ENCODE measurements around the gene TM9SF4.

Gene TM9SF4

DNA sequence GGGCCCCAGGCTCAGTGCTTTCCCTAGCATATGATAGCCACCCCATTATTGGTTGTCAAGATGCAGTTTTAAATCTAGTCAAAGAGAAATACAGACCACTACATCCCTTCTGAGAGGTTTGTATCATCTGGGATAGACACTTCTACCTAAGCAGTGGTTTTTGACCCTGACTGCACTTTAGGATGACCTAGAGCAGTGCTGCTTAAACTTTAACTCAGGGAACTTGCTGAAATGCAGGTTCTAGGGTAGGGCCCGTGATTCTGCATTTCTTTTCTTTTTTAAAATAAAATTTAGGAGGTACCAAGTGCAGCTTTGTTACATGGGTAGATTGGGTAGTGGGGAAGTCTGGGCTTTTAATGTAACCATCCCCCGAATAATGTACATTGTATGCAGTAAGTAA is 18.7 kb downstream of the TM9SF4 start:
- DNase-seq (ENCODE audit: low spot score), result no peak

- DNase-seq (ENCODE audit: low spot score), result no peak
Measured at GRCh38 chr20:32129863-32130262, 20.3 kb downstream of the TM9SF4 start.

DNA sequence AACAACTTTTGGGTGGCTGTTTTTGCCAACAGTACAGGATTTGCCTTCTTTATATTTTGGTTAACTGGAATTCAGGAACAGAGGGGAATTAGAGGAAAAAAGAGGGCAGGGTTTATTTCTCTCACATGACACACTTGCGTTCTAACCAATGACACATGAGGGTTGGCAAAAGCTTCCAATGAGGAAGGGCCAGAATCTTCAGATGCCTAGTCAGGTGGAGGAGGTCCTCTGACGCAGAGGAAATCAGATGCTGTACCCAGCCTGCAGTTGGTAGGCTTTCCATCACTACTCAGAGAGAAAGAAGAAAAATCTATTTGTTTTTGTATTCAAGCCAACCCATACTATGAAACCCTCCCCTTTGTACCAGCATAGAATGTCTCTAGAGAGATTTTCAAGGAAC is 20.8 kb downstream of the TM9SF4 start:
- DNase-seq (ENCODE audit: low spot score), result no peak

DNA sequence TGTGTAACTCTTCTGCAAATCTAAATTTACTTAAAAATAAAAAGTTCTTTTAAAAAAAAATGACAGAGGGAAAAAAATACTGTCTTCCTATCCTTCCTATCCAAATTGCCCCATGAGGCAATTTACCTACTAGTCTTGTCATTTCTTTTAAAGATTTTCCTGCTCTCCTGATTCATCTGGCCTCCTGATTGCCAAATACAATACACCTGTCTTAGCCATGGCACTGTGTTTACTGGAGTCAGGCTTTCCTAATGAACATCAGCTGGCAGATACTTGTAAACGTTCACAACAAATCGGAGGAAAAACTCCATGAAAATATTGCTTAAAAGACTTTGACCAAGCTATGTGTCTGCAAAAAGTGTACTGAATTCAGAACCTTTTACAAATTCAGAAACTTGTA is 21.5 kb downstream of the TM9SF4 start:
- DNase-seq (ENCODE audit: low spot score), result no peak

DNA sequence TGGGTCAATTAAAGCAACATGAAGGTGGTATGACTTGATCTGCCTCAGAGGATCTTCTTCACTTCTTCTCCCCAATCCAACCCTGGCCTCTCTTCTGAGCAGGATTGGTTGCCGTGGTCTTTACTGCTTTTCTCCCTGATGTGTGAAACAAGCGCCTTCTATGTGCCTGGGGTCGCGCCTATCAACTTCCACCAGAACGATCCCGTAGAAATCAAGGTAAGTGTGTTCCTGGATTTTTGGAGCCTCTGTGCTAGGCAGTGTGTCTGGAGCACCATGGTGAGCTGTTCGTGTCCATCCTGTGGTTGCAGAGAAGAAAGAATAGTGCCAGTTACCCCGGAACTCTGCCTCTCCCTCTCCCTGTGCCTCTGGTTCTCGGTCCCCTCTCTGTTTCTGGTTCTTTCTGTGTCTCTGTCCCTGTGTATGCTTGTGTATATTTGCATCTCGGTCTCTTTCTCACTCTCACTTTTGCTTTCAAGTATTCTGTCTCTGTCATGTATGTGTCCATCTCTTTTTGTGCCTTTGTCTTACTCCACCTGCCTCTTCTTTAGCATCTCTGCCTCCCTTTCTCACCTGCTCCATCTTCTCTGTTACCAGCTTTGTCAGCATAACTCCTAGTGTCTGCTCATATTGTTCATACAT is 23.5 kb downstream of the TM9SF4 start:
- no peak for DNase-seq (ENCODE audit: low spot score)

- DNase-seq (ENCODE audit: low spot score), result no peak
Measured at GRCh38 chr20:32134026-32134425, 24.5 kb downstream of the TM9SF4 start.

- DNase-seq (ENCODE audit: low spot score), result no peak
Measured at GRCh38 chr20:32135983-32136515, 26.5 kb downstream of the TM9SF4 start.

DNA sequence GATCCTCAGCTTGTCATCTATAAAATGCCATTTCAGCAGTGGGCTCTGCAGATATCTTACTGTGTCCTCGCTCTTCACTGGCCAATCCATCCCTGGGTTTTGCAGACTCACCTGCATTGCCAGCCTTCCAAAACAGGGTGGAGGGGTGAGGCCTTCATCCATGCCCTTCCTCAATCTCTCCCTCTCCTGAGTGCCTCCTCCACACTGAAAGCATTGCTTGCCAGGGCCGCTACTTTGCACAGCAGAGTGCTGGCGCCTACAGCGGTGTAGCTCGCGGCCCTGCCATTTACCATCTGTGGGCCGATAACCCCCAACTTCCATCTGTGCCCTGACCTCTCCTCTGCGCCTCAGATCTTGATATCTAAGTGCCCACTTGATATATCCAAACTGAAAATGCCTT is 29.4 kb downstream of the TM9SF4 start:
- DNase-seq (ENCODE audit: low spot score), result no peak

- DNase-seq (ENCODE audit: low spot score), result peak; percentile 87
Measured at GRCh38 chr20:32139947-32140346, 30.4 kb downstream of the TM9SF4 start.

- no peak for DNase-seq (ENCODE audit: low spot score)
Measured at GRCh38 chr20:32140603-32141002, 31.1 kb downstream of the TM9SF4 start.

DNA sequence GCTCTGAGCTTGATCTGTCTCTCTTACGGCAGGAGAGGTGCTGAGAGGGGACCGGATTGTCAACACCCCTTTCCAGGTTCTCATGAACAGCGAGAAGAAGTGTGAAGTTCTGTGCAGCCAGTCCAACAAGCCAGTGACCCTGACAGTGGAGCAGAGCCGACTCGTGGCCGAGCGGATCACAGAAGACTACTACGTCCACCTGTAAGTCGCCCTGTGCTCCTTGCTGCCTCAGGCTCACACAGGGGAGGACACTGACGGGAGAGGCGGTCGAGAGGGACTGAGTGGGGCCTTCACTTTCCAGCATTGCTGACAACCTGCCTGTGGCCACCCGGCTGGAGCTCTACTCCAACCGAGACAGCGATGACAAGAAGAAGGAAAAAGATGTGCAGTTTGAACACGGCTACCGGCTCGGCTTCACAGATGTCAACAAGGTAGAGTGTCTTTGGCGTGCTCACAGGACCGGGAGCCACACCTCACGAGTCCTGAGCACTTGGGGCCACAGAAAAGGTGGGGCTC is 32.0 kb downstream of the TM9SF4 start:
- DNase-seq (ENCODE audit: low spot score), result no peak

DNA sequence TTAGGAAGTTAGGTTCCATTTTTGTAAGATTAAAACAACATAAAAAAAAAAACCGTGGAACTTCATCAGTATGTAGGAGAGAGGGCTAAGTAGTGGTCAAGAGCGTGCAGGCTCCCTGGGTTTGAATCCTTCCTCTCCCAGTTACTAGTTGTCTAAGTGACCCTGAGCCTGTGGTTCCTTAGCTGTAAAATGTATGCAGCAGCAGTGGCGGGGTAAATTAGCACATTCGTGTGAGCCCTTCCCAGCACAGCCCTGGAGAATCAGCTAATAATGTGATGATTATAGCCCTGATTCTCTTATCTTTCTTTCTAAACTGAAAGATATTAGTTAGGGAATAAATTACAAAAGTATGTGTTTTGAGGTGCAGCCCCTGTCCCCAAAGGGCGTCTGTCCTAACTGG is 32.6 kb downstream of the TM9SF4 start:
- DNase-seq (ENCODE audit: low spot score), result no peak

DNA sequence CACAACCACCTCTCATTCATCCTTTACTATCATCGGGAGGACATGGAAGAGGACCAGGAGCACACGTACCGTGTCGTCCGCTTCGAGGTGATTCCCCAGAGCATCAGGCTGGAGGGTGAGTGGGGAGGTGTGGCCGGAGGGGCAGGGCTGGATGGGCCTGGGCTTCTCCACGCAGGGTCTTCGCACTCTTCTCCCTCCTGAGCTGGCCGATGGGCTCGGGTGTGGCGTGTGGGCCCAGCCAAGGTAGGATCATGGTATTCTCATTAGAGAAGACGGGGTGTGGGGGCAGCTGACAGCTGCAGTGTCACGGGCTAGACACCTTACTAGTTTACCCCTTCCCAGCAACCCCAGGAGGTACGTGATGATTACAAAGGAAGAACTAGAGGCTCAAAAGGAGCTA is 33.5 kb downstream of the TM9SF4 start:
- DNase-seq (ENCODE audit: low spot score), result no peak

DNA sequence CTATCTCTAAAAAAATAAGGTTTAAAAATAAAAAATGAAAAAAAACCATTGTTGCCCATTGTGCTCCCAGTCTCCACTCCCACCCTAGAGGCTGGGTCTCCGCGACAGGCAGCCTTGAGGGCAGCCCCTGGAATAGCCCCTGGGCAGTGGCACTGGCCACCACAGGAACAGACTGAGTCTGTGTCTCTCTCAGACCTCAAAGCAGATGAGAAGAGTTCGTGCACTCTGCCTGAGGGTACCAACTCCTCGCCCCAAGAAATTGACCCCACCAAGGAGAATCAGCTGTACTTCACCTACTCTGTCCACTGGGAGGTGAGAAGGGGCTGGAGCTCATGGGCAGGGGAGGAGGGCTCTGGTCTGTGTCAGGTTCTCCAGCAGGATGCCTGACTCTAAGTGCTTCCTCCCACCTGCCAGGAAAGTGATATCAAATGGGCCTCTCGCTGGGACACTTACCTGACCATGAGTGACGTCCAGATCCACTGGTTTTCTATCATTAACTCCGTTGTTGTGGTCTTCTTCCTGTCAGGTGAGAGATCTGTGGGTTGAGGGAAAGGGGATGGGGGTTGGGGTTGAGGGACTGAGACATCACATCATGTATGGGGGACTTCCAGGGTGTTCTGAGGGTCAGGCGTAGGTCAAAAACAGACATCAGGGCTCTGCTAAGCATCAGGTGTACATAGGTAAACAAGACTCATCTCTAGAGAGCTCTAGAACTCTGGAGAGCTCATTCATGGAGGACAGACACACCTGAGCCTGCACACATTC is 35.6 kb downstream of the TM9SF4 start:
- DNase-seq (ENCODE audit: low spot score), result no peak

DNA sequence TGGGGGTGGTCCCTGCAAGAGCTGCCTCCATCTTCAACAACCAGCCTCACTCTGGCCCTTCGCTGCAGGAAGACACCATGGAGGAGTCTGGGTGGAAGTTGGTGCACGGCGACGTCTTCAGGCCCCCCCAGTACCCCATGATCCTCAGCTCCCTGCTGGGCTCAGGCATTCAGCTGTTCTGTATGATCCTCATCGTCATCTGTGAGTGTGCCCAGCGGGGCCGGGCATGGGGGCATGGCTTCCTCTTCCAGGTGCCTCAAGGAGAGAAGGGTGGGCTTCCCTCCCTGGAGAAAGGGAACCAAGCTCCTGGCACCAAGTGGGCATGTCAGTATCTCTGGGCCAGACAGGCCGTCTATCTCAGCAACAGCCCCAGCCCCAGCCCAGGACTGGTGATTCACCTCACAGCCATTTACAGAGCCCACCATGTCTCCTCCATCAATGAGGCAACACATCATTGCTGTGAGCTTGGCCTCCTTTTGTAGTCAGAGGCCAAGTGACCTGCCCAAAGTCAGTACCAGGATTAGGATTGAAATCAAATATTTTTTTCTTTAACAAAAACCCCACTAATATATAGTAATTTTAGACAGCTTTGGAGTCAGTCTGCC is 40.2 kb downstream of the TM9SF4 start:
- no peak for DNase-seq (ENCODE audit: low spot score)

- no peak for DNase-seq (ENCODE audit: low spot score)
Measured at GRCh38 chr20:32150291-32150848, 40.9 kb downstream of the TM9SF4 start.

GRCh38 chr20:32152421-32153155 is 43.1 kb downstream of the TM9SF4 start:
- DNase-seq (ENCODE audit: low spot score), result peak; percentile 12

DNA sequence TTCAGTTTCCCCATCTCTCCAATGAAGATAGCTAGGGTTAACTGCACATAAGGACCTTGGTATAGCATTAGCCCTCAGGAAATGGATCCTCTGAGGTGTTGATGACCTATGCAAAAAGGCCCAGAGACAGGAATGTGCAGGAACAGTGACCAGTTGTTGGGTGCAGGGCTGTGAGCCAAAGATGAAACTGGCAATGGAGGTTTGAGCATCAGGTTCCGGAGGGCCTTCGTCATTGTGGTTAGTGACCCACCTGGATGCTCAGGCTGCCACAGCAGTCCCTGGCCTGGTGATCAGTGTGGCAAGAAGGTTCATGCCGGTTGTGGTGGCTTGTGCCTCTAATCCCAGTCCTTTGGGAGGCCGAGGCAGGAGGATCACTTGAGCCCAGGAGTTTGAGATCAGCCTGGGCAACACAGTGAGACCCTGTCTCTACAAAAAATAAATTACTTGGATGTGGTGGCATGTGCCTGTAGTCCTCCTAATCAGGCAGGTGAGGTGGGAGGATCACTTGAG is 43.7 kb downstream of the TM9SF4 start:
- peak; percentile 22 for DNase-seq (ENCODE audit: low spot score)

- DNase-seq (ENCODE audit: low spot score), result no peak
Measured at GRCh38 chr20:32153771-32154170, 44.3 kb downstream of the TM9SF4 start.

DNA sequence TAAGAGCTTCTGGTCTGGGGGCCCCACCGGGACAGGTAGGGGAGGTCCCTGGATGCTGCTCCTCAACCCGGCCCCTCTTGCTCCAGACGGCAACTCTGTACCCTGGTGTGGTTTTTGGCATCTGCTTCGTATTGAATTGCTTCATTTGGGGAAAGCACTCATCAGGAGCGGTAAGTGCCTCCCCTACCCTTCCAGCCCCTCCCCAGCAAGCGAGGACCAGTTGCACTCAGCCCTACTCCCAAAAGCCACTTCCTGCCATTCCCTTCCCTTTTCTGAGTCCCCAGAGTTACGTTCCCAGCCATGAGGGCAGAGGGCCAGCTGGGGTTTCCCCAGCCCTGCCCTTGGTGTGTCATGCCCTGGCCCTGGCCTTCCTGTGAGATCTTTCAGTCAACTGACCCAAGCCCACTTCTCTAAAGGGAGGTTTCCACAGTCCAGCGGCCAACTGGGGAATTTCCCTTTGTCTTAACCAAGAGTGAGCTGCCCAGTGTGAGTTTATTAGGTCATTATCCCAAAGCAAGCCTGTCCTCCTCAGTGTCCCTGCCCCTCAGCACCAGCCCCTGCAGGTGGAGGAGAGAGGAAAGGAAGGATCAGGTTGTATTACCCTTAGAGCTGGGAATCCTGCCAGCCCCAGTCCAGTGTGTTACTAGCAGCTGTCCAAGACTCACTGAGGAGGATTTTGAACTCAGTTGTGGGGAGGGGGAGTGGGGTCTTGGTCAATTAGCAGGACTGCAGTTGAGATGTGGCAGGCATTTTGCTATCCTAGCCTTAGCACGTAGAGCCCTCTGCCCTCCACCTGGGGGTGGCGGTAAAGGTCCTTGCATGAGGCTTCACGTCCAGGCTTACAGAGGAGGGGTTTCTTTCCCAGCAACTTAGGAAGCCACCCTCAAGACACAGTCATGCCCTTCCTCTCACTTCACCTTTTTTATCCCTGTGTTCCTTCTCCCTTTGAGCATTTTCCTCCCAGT is 45.8 kb downstream of the TM9SF4 start:
- peak; percentile 98 for DNase-seq (ENCODE audit: low spot score)

GRCh38 chr20:32157611-32158010 is 48.1 kb downstream of the TM9SF4 start:
- DNase-seq (ENCODE audit: low spot score), result no peak

All from kidney tubule cell (primary cell).